Measurements from ENCODE around the gene PCNT. TPM values are rescaled to one million over a fixed set of nuclear protein-coding genes. Genes with fewer than 3 reads are reported as not detected.

PCNT gene, protein sequence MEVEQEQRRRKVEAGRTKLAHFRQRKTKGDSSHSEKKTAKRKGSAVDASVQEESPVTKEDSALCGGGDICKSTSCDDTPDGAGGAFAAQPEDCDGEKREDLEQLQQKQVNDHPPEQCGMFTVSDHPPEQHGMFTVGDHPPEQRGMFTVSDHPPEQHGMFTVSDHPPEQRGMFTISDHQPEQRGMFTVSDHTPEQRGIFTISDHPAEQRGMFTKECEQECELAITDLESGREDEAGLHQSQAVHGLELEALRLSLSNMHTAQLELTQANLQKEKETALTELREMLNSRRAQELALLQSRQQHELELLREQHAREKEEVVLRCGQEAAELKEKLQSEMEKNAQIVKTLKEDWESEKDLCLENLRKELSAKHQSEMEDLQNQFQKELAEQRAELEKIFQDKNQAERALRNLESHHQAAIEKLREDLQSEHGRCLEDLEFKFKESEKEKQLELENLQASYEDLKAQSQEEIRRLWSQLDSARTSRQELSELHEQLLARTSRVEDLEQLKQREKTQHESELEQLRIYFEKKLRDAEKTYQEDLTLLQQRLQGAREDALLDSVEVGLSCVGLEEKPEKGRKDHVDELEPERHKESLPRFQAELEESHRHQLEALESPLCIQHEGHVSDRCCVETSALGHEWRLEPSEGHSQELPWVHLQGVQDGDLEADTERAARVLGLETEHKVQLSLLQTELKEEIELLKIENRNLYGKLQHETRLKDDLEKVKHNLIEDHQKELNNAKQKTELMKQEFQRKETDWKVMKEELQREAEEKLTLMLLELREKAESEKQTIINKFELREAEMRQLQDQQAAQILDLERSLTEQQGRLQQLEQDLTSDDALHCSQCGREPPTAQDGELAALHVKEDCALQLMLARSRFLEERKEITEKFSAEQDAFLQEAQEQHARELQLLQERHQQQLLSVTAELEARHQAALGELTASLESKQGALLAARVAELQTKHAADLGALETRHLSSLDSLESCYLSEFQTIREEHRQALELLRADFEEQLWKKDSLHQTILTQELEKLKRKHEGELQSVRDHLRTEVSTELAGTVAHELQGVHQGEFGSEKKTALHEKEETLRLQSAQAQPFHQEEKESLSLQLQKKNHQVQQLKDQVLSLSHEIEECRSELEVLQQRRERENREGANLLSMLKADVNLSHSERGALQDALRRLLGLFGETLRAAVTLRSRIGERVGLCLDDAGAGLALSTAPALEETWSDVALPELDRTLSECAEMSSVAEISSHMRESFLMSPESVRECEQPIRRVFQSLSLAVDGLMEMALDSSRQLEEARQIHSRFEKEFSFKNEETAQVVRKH (N-terminal part only)
- 100 to 1,000 TPM in 1 of 2 donors, 10 to 100 TPM in 1; 58.1 to 120 TPM for total RNA-seq

DNA sequence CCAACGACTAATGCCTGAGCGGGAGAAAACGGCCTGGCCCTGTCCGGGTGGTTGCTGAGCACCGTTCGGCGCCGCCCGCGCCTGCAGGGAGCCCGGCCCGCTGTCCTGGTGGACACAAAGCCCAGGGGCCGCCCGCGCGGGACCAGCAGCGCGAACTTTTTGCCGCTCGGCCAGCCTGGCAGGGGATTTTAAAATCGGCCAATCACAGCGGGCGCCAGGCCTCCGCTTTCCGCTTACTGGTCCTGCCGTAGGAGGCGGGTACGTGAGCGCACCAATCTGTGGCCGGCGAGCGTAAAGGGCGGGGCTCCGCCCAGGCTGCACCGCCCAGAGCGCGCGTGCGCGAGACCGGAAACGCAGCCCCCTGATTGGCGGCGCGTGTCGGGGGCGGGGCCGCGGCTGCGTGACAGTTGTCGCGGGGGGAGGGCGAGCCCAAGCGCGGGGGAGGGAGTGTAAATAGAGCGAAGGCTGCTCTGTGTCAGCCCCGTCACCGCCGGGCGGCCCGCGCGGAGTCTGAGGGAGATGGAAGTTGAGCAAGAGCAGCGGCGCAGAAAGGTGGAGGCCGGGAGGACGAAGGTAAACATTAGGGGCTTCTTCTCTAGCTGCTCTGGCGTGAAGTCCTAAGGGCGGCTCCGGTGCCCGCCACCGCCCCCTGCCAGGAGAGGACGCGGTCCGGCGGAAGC lies at the start of gene PCNT, which contains the start of gene C21orf58:
Gene PCNT, plus strand, starts transcription at position 447 of the 680 bp plus-strand sequence. Its CDS starts 73 bp downstream, at position 520.
Gene C21orf58, minus strand, starts transcription at position 161 of the 680 bp plus-strand sequence. CDS start 1,132 bp downstream, outside the sequence.
- no peaks in the 10 kb centered on the region for H3K27me3 Mint-ChIP-seq
- H3K36me3 Mint-ChIP-seq, result peaks cover 10% of the 10 kb centered on the region
- H3K27ac Mint-ChIP-seq, result peak within 1 kb of the TSS; percentile 86 to 91

DNA sequence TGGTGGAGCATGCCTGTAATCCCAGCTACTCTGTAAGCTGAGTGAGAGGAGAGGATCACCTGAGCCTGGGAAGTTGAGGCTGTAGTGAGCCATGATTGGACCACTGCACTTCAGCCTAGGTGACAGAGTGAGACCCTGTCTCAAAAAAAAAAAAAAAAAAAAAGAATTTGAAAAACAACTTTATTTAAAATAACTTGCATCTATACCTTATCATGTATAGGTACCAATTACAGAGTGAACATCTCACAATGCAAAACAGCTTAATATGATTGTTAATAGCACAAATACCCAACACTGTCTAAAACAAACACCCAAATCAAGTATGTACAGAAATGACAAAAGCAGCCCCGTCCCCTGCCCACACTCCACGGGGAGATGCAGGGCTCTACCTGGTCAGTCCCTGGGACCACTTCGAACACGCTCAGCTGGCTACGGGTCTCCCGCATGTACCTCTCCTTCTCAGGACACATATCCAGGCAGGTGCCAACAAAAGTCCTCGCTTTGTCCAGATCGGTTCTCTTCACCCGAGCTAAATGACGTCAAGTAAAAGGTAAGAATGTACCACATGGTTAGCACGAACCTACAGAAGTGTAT lies 49.1 kb upstream of the PCNT start:
- Mint-ChIP-seq H3K4me1 (ENCODE audit: low read depth in 2 of 2) (peaks cover 5 to 7% of the 10 kb centered on the region in 2 donors), H3K27me3 (no peaks in the 10 kb centered on the region), H3K36me3 (peaks cover 20% of the 10 kb centered on the region), H3K9me3 (no peaks in the 10 kb centered on the region), H3K27ac (no peak overlapping the region), H3K4me3 (no peak overlapping the region)
- DNase-seq (ENCODE audit: low spot score) (no peak), ATAC-seq (no peak)

More for the DNA sequence above, at the start of gene PCNT, which contains the start of gene C21orf58:
- Mint-ChIP-seq H3K9me3 (no peaks in the 10 kb centered on the region), H3K4me1 (ENCODE audit: low read depth in 2 of 2) (peaks cover 20 to 24% of the 10 kb centered on the region in 2 donors), H3K4me3 (peak within 1 kb of the TSS; percentile 86)
- ATAC-seq, result peak; percentile 91 to 94
- DNase-seq (ENCODE audit: low spot score), result peak; percentile 99

DNA sequence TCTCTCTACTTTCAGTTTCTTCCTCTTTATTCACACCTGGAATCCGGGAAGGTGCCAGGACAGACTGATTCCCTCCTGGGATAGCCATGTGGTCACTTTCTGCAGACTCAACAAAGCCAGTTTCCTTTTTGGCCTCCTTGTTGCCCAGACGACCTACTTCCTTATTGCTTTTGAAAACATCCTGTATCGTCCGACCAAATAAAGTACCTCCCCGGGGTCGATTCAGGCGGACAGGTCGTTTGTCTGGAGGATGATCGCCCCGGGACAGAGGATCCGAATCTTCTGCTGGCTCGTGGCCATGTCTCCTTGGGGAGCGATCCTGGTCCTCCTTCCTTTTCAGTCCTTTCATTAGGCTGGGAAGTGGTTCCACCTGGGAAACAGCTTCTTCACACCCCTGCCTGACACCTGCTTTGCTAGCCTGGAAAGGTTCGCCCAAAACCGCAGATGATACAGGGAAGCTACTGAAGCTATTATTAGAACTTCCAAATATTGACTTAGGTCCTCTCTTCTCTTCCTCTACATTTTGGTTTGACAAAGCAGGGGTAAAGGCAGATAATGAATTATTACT lies 39.8 kb upstream of the PCNT start:
- H3K27ac Mint-ChIP-seq, result peak overlapping the region; percentile 91
- H3K4me3 Mint-ChIP-seq, result peak overlapping the region; percentile 97
- no peaks in the 10 kb centered on the region for H3K27me3 Mint-ChIP-seq
- H3K36me3 Mint-ChIP-seq, result peaks cover 11% of the 10 kb centered on the region
- H3K9me3 Mint-ChIP-seq, result no peaks in the 10 kb centered on the region
- ATAC-seq (no peak), DNase-seq (ENCODE audit: low spot score) (no peak)
- H3K4me1 Mint-ChIP-seq (ENCODE audit: low read depth in 2 of 2), result peaks cover 30 to 41% of the 10 kb centered on the region in 2 donors

DNA sequence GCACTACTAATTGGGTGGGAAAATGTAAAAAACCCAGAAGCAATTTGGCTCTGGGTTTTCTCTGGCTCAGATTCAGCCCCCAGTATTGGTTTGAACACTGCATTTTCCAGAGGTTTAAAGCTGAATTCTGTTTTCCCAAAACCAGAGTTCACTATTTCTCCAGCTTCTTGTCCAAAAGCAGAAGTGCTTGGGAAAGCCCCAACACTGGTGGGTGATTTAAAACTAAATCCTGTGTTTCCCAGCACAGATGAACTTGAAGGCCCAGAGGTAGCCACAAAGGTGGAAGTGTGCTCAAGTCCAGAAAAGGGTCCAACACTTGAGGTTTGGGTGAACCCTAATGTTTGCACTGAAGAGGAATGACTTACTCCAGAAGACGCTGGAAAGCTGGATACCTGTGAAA lies 39.2 kb upstream of the PCNT start:
- peak overlapping the region; percentile 91 for H3K27ac Mint-ChIP-seq
- peaks cover 31 to 45% of the 10 kb centered on the region in 2 donors for H3K4me1 Mint-ChIP-seq (ENCODE audit: low read depth in 2 of 2)
- H3K27me3 Mint-ChIP-seq, result no peaks in the 10 kb centered on the region
- peak overlapping the region; percentile 97 for H3K4me3 Mint-ChIP-seq
- DNase-seq (ENCODE audit: low spot score), result no peak
- peaks cover 11% of the 10 kb centered on the region for H3K36me3 Mint-ChIP-seq
- H3K9me3 Mint-ChIP-seq, result no peaks in the 10 kb centered on the region
- ATAC-seq, result no peak

DNA sequence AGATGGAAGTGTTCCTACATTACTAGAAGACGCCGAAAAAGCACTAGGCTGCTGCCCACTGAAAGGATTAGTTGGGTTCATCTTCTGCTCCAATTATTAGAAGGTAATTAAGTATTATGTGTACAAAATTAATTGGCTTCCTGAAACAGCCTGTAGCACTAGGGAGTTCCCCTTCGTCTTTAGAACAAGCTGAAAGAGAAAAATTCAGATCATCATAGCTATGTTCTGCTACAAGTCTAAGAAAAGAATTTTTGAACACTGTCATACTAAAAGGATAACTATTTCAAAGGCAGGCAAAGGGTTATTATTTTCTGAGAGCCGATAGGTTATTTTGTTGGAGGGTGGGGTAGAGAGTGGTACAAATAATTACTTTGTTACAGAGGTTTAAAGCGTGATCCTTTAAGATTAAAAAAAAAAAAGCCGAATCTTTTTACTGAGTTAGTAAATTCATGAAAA lies 38.7 kb upstream of the PCNT start, which contains the start of gene MCM3AP:
Gene MCM3AP, minus strand, starts transcription at position 406 of the 456 bp plus-strand sequence. Its CDS starts 325 bp downstream, at position 81.
- DNase-seq (ENCODE audit: low spot score) (no peak), ATAC-seq (no peak)
- H3K27me3 Mint-ChIP-seq, result no peaks in the 10 kb centered on the region
- peak within 1 kb of the TSS; percentile 91 for H3K27ac Mint-ChIP-seq
- H3K9me3 Mint-ChIP-seq, result no peaks in the 10 kb centered on the region
- peaks cover 11% of the 10 kb centered on the region for H3K36me3 Mint-ChIP-seq
- peak within 1 kb of the TSS; percentile 97 for H3K4me3 Mint-ChIP-seq
- peaks cover 31 to 48% of the 10 kb centered on the region in 2 donors for H3K4me1 Mint-ChIP-seq (ENCODE audit: low read depth in 2 of 2)

DNA sequence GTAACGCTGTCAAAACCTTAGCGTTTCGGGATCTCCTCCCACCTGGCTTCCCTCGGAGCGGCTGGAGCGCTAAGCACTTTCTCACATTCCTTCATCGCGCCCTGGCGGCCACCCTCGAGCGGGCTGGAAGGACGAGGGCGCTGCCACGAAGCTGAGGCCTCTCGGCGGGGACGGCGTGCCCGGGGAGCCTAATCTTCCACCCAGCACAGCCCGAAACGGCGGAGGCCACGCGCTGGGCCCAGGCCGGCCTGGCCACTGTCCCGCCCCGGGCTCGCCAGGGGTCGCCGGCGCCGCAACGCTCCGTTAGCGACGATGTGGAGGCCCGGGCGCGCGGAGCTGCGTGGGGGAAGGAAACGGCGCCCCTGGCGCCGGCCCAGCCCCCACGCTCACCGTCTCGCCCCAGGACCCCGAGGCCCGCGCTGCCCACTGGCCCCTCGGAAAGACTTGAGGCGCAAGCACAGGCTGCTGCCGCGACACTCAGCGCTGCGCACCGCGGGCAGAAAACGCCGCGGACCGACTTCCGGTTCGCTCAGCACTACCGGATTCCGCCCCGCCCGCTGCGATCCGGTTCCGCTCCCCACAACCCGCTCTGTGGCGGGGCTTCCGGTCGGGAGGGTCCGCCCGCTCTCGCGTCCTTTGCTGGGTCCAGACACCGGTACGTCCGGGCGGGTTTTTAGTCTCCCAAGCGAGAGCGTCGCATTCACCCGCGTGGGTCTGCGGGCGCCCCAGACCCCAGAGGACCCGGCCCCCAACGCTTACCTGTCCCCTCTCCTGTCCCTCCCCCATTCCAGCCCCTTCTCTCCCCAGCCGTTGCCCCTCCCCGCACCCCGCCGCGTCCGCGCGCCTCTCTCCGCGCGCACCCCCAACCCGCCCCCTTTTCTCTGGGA lies 38.0 kb upstream of the PCNT start, which contains the start of gene YBEY:
Gene YBEY, plus strand, starts transcription at position 582 of the 887 bp plus-strand sequence. CDS start 572 bp downstream, outside the sequence.
- H3K4me1 Mint-ChIP-seq (ENCODE audit: low read depth in 2 of 2), result peaks cover 30 to 48% of the 10 kb centered on the region in 2 donors
- peaks cover 11% of the 10 kb centered on the region for H3K36me3 Mint-ChIP-seq
- H3K27me3 Mint-ChIP-seq, result no peaks in the 10 kb centered on the region
- no peaks in the 10 kb centered on the region for H3K9me3 Mint-ChIP-seq
- peak; percentile 93 for DNase-seq (ENCODE audit: low spot score)
- H3K4me3 Mint-ChIP-seq, result peak within 1 kb of the TSS; percentile 97
- H3K27ac Mint-ChIP-seq, result peak within 1 kb of the TSS; percentile 91
- peak; percentile 96 for ATAC-seq

DNA sequence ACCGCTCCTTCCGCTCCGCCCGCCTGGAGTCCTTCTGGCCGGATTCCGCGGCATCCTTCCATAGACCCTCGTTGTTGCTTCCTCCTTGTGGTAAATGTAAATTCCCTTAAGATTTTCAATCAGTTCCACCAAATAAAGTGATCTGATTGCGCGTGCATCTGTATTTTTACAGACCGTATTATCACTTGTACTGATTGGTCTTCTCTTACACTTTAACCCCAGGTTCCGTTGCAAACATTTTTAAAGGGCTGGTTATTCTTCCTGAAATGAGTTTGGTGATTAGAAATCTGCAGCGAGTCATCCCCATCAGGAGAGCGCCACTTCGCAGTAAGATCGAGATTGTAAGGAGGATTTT lies 37.3 kb upstream of the PCNT start:
- H3K36me3 Mint-ChIP-seq, result peaks cover 11% of the 10 kb centered on the region

DNA sequence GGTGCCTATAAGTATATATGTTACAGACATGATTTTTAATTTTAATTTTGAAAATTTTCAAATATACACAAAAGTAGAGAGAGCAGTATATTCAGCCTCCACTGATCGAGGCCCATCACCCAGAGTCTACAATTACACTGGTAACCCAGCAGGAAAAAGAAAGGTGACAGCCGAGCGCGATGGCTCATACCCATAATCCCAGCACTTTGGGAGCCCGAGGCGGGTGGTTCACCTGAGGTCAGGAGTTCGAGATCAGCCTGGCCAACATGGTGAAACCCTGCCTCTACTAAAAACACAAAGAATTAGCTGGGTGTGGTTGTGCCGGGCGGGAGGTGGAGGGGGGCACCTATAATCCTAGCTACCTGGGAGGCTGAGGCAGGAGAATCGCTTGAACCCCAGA lies 36.4 kb upstream of the PCNT start:
- peaks cover 11% of the 10 kb centered on the region for H3K36me3 Mint-ChIP-seq

More for the DNA sequence above, 37.3 kb upstream of the PCNT start:
- ATAC-seq (peak in 1 of 2 donors; percentile 3), DNase-seq (ENCODE audit: low spot score) (no peak)
- H3K27me3 Mint-ChIP-seq, result no peaks in the 10 kb centered on the region
- H3K4me3 Mint-ChIP-seq, result peak overlapping the region; percentile 97
- peak overlapping the region; percentile 91 for H3K27ac Mint-ChIP-seq
- H3K4me1 Mint-ChIP-seq (ENCODE audit: low read depth in 2 of 2), result peaks cover 27 to 44% of the 10 kb centered on the region in 2 donors
- H3K9me3 Mint-ChIP-seq, result no peaks in the 10 kb centered on the region

DNA sequence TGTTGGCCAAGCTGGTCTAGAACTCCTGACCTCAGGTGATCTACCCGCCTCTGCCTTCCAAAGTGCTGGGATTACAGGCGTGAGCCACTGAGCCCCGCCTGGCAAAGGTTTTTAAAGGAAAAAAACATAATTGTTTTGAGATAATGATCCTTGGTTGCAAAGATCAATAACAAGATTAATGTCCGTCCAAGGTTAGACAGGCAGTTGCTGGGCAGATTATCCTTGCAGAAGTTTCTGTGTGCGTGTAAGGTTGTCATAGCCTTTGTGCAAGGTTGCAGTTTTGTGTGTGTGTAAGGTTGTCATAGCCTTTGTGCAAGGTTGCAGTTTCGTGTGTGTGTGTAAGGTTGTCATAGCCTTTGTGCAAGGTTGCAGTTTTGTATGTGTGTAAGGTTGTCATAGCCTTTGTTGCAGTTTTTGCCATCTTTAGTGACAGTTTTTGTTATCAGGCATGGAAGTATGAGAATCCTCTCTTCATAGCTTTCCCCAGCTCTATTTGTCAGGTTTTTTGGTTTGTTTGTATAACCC lies 34.2 kb upstream of the PCNT start:
- no peak for DNase-seq (ENCODE audit: low spot score)
- no peaks in the 10 kb centered on the region for H3K9me3 Mint-ChIP-seq
- H3K4me3 Mint-ChIP-seq, result no peak overlapping the region
- H3K27ac Mint-ChIP-seq, result no peak overlapping the region
- no peaks in the 10 kb centered on the region for H3K27me3 Mint-ChIP-seq
- no peak for ATAC-seq
- H3K36me3 Mint-ChIP-seq, result peaks cover 5% of the 10 kb centered on the region
- peaks cover 20 to 30% of the 10 kb centered on the region in 2 donors for H3K4me1 Mint-ChIP-seq (ENCODE audit: low read depth in 2 of 2)

More for the DNA sequence above, 36.4 kb upstream of the PCNT start:
- no peak overlapping the region for H3K4me3 Mint-ChIP-seq
- H3K9me3 Mint-ChIP-seq, result no peaks in the 10 kb centered on the region
- no peaks in the 10 kb centered on the region for H3K27me3 Mint-ChIP-seq
- ATAC-seq (no peak), DNase-seq (ENCODE audit: low spot score) (no peak)
- H3K4me1 Mint-ChIP-seq (ENCODE audit: low read depth in 2 of 2), result peaks cover 27 to 44% of the 10 kb centered on the region in 2 donors
- H3K27ac Mint-ChIP-seq, result peak overlapping the region; percentile 91

DNA sequence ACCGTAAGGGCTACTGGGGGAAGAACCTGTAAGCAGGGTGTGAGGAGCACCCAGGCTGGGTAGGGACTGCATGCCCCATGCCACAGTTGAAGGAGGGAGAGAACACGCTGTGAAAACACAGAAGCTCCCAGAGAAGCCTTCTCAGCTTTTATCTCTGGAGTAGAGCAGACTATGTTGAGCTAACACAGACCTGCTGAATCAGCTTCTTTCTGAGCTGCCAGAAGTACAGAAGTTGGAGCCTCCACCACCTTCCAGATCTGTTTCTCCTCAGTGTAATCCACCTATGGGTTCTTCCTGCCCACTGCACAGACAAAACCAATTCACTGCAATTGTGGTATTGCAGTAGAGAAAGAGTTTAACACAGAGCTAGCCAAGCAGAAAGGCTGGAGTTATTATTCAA lies 32.4 kb upstream of the PCNT start:
- H3K27me3 Mint-ChIP-seq, result no peaks in the 10 kb centered on the region
- ATAC-seq, result no peak
- H3K4me3 Mint-ChIP-seq, result no peak overlapping the region
- no peak overlapping the region for H3K27ac Mint-ChIP-seq
- H3K36me3 Mint-ChIP-seq, result peaks cover 3% of the 10 kb centered on the region
- no peak for DNase-seq (ENCODE audit: low spot score)
- peaks cover 18 to 22% of the 10 kb centered on the region in 2 donors for H3K4me1 Mint-ChIP-seq (ENCODE audit: low read depth in 2 of 2)
- no peaks in the 10 kb centered on the region for H3K9me3 Mint-ChIP-seq

DNA sequence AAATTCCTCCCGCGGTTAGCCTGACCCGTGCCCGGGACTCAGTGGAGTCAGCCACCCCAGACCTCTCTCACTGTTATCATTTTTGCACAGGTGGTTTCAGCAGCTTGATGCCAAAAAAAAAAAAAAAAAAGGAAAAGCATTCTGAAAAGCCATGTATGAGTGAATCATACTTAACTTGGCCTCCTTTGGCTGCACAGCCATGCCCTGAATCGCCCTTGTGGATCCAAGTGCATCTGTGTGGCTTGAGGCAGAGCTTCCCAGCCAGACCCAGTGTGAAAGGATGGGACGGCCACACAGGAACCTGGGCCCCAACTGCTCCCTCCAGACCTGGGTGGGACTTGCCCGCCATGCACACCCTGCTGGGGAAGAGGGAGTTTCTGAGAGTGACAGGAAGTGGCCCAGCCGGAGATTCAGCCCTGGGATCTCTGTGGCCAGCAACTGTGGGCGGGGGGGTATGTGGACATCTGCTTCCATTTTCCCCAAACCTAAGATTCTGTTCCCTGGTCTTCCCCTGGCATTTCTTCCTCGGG lies 29.2 kb upstream of the PCNT start:
- Mint-ChIP-seq H3K4me3 (no peak overlapping the region), H3K36me3 (no peaks in the 10 kb centered on the region), H3K9me3 (no peaks in the 10 kb centered on the region), H3K4me1 (ENCODE audit: low read depth in 2 of 2) (peaks cover 3 to 17% of the 10 kb centered on the region in 2 donors), H3K27ac (peak overlapping the region in 1 of 2 donors; percentile 67), H3K27me3 (no peaks in the 10 kb centered on the region)
- peak; percentile 52 to 58 for ATAC-seq
- no peak for DNase-seq (ENCODE audit: low spot score)
